Activated gamma-delta T cell treated with anti-CD3 and anti-CD28 coated beads, Interleukin-2, amount 50 U/mL, for 16 hours (primary cell): Measurements from ENCODE around the gene ANAPC5.
"Not testable (repeated sequence)": the region's sequence is repeated elsewhere in the genome, so short reads cannot be mapped to it uniquely, and the experiment has no call there.

Experiments
- DNase-seq: peaks from one replicate; pipeline ENCODE4 v3.0.0-alpha.2; 2020; ENCODE audit warnings: low read depth

Gene ANAPC5

GRCh38 chr12:121351820-121352681 lies at the start of gene ANAPC5:
ANAPC5 (minus strand) TSS chr12:121352411; CDS start chr12:121352340, 71 bp downstream.
- peak; percentile 85 for DNase-seq

- peak; percentile 31 for DNase-seq
Observed at GRCh38 chr12:121400332-121401139, 48.3 kb upstream of the ANAPC5 start.

GRCh38 chr12:121399391-121400331 lies 47.5 kb upstream of the ANAPC5 start, which contains the start of gene RNF34:
RNF34 (plus strand) TSS chr12:121400118; CDS start chr12:121400213, 95 bp downstream.
- DNase-seq, result peak; percentile 96

DNA sequence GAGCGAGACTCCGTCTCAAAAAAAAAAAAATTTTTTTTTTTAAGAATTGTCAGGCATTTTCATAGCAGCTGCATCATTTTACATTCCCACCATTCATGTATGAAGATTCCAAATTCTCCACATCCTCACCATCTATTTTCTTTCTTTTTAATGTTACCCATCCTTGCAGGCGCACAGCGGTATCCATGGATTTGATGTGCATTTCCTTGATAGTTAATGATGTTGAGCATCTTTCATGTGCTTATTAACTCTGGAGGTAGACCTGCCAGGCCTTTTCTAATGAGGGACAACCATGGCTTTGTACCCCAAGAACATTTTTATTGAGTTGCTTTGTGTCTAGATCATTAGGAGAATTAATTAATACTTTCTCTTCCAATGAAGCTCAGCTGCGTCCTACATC lies 46.1 kb upstream of the ANAPC5 start:
- DNase-seq, result no peak

DNA sequence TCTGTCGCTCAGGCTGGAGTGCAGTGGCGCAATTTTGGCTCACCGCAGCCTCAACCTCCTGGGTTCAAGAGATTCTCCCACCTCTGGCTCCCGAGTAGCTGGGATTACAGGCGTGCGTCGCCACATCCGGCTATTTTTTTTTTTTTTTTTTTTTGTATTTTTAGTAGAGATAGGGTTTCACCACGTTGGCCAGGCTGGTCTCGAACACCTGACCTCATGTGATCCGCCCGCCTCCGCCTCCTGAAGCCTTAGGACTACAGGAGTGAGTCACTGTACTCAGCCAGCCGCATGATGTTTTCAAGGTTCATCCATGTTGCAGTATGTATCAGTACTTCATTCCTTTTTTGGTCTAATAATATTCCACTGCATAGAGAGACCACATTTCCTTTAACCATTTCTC lies 45.3 kb upstream of the ANAPC5 start:
- no peak for DNase-seq

- DNase-seq, result no peak
Observed at GRCh38 chr12:121392325-121392716, 40.1 kb upstream of the ANAPC5 start.

GRCh38 chr12:121391619-121392324 lies 39.6 kb upstream of the ANAPC5 start:
- DNase-seq, result no peak

DNA sequence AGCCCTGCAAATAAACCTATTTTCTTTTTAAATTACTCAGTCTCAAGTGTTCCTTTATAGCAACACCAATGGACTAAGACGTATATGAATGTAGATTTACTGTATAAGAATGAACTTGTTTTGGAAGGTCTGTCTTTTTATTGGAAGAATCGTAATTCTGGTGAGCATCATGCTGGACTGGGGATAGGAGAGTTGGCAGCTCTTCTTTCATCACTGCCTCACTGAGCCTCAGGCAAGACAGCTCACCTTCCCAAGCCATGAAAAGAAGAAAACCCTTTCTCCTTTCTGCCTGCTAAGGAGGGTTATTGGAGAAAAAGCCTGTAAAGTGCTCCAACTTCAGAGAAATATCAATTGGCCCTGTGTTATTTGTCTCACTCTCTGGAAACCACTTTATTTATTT lies 38.6 kb upstream of the ANAPC5 start:
- no peak for DNase-seq

DNA sequence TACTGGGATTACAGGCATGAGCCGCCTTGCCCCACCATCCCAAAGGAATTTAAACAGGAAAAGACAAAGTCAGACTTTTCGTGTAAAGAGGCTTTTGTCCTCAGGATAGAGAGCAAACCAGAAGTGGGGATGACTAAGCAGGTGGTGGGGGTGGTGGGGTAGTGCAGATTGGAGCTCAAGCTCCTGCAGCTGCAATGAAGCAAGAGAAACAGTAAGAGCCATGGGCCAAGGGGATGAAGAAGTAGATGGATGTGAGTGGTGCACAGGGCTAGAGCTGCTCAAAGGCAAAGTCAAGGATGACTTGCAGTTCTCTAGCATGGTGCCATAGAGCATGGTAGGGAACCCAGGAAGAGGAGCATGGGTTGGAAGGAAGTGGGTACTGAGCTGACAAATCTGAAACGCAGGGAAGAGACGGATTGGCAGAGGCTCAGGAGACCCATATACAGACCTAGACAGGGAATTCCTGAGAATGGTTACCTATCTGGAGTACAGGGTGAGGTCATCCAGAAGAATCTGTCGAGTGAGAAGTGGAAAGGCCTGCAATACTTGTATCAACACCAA lies 36.3 kb upstream of the ANAPC5 start:
- no peak for DNase-seq

- not testable (repeated sequence) for DNase-seq
Observed at GRCh38 chr12:121384891-121385290, 32.7 kb upstream of the ANAPC5 start.

GRCh38 chr12:121383601-121384021 lies 31.4 kb upstream of the ANAPC5 start:
- DNase-seq, result no peak

DNA sequence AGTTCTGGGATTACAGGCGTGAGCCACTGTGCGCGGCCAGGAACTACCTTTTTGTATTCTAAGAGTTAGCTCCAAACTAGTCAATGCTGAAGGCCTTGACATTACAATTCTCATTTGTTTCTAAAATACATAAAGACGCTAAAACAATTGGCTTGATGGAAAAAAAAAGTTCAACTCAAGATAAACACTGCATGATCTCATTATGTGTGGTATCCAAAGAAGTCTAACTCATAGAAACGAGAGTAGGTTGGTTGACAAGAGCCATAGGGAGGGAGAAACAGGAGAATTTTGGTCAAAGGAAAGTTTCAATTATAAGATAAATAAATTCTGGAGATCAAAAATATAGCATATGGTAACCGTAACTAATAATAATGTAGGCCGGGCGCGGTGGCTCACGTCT lies 27.7 kb upstream of the ANAPC5 start:
- DNase-seq, result no peak

- no peak for DNase-seq
Observed at GRCh38 chr12:121378736-121379135, 26.5 kb upstream of the ANAPC5 start.

GRCh38 chr12:121376754-121377697 lies 24.8 kb upstream of the ANAPC5 start:
- DNase-seq, result no peak

DNA sequence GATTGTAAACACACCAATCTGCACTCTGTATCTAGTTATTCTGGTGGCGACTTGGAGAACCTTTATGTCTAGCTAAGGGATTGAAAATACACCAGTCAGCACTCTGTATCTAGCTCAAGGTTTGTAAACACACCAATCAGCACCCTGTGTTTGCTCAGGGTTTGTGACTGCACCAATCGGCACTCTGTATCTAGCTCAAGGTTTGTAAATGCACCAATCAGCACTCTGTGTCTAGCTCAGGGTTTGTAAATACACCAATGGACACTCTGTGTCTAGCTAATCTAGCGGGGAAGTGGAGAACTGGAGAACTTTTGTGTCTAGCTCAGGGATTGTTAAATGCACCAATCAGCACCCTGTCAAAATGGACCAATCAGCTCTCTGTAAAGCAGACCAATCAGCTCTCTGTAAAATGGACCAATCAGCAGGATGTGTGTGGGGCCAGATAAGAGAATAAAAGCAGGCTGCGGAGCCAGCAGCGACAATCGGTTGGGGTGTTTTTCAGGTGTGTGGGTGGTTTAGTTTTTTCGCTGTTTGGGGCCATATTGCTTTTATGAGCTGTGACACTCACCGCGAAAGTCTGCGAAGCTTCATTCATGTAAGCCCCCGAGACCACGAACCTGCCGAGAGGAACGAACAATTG lies 22.9 kb upstream of the ANAPC5 start:
- DNase-seq, result not testable (repeated sequence)

GRCh38 chr12:121374336-121374735 lies 22.1 kb upstream of the ANAPC5 start:
- DNase-seq, result not testable (repeated sequence)

DNA sequence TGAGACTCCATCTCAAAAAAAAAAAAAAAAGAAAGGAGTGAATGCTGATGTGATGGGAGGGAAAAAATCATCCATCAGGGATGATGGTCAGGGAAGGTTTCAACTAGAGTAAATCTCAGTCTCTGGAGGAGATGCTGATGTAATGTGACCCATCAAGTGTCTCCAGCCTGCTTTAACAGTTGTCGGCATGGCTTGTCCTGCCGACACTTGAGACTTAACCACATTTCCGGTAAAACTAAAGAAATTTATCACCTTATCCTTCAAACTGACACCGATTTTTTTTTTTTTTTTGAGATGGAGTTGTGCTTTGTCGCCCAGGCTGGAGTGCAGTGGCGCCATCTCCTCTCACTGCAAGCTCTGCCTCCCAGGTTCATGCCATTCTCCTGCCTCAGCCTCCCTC lies 21.5 kb upstream of the ANAPC5 start:
- DNase-seq, result no peak

- no peak for DNase-seq
Observed at GRCh38 chr12:121371404-121371803, 19.2 kb upstream of the ANAPC5 start.

- DNase-seq, result no peak
Observed at GRCh38 chr12:121366063-121366459, 13.8 kb upstream of the ANAPC5 start.
